HG03378 (cell line): ENCODE results near the gene NCEH1.
"Not testable (repeated sequence)": the region's sequence is repeated elsewhere in the genome, so short reads cannot be mapped to it uniquely, and the experiment has no call there.

Experiments
- ATAC-seq: cut with Tn5 transposase; IDR thresholded peaks from one replicate; pipeline ENCODE4 v1.9.1; 2021; ENCODE audit warnings: mild to moderate bottlenecking, moderate library complexity; ENCODE audit not compliant: unreplicated experiment

The NCEH1 gene

GRCh38 chr3:172707967-172708366 lies 2.9 kb downstream of the NCEH1 start:
- no peak for ATAC-seq

GRCh38 chr3:172707030-172707429 lies 3.8 kb downstream of the NCEH1 start:
- ATAC-seq: no peak

- no peak for ATAC-seq
These were observed 5.7 kb downstream of the NCEH1 start for GRCh38 chr3:172705170-172705569.

GRCh38 chr3:172704001-172704400 lies 6.9 kb downstream of the NCEH1 start:
- no peak for ATAC-seq

- not testable (repeated sequence) for ATAC-seq
These were observed 8.1 kb downstream of the NCEH1 start for GRCh38 chr3:172702731-172703130.

- ATAC-seq: no peak
These were observed 8.6 kb downstream of the NCEH1 start for GRCh38 chr3:172702256-172702655.

- ATAC-seq: no peak
These were observed 9.1 kb downstream of the NCEH1 start for GRCh38 chr3:172701751-172702150.

- no peak for ATAC-seq
These were observed 9.9 kb downstream of the NCEH1 start for GRCh38 chr3:172700936-172701455.

- ATAC-seq: no peak
These were observed 10.6 kb downstream of the NCEH1 start for GRCh38 chr3:172700256-172700655.

- no peak for ATAC-seq
These were observed 11.8 kb downstream of the NCEH1 start for GRCh38 chr3:172699031-172699430.

GRCh38 chr3:172698631-172699030 lies 12.2 kb downstream of the NCEH1 start:
- ATAC-seq: no peak

- no peak for ATAC-seq
These were observed 13.3 kb downstream of the NCEH1 start for GRCh38 chr3:172697558-172697957.

GRCh38 chr3:172696357-172696756 lies 14.5 kb downstream of the NCEH1 start:
- ATAC-seq: no peak

GRCh38 chr3:172694573-172695246 lies 16.2 kb downstream of the NCEH1 start:
- no peak for ATAC-seq

GRCh38 chr3:172692751-172693338 lies 18.0 kb downstream of the NCEH1 start:
- ATAC-seq: peak; percentile 85

GRCh38 chr3:172690936-172691335 lies 19.9 kb downstream of the NCEH1 start:
- no peak for ATAC-seq

GRCh38 chr3:172688588-172688987 lies 22.3 kb downstream of the NCEH1 start:
- no peak for ATAC-seq

GRCh38 chr3:172687501-172687900 lies 23.4 kb downstream of the NCEH1 start:
- no peak for ATAC-seq

GRCh38 chr3:172685331-172686214 lies 25.3 kb downstream of the NCEH1 start:
- ATAC-seq: no peak

- ATAC-seq: no peak
These were observed 30.2 kb downstream of the NCEH1 start for GRCh38 chr3:172680684-172681083.

GRCh38 chr3:172679599-172679998 lies 31.3 kb downstream of the NCEH1 start:
- no peak for ATAC-seq

GRCh38 chr3:172678068-172678467 lies 32.8 kb downstream of the NCEH1 start:
- no peak for ATAC-seq
